Testis (tissue), 3 donors: ENCODE data around the gene ATP5PD. TPM values are rescaled to one million over a fixed set of nuclear protein-coding genes. Genes with fewer than 3 reads are reported as not detected.

Source experiments
- DNase-seq: peaks from one replicate; pipeline ENCODE4 v3.0.0-alpha.2; 2019
- H3K27ac ChIP-seq, 2 donors: fragments of 200-600 bp; sonication (generic); one replicate each; pipeline ENCODE4 v1.5.1; 2019
- H3K27me3 ChIP-seq: fragments of 200-600 bp; sonication (generic); one replicate; pipeline ENCODE4 v1.5.1; 2019
- H3K36me3 ChIP-seq: fragments of 200-600 bp; sonication (generic); one replicate; pipeline ENCODE4 v1.5.1; 2017; ENCODE audit warnings: low read depth; ENCODE audit errors: missing control alignments
- H3K4me1 ChIP-seq: fragments of 200-600 bp; sonication (generic); one replicate; pipeline ENCODE4 v1.5.1; 2019
- H3K4me3 ChIP-seq, 2 donors: fragments of 200-600 bp; sonication (generic); one replicate each; pipeline ENCODE4 v1.5.1; 2017 to 2019
- H3K9me3 ChIP-seq: fragments of 200-600 bp; sonication (generic); one replicate; pipeline ENCODE4 v1.5.1; 2017
- CTCF ChIP-seq, 3 experiments: fragments of 450-650 bp in 2 of 3; fragments of 200-600 bp in 1 of 3; sonication (generic) in 1 of 3; IDR thresholded peaks; one replicate each; pipeline ENCODE4 v1.5.1; 2016 to 2019; ENCODE audit warnings: antibody characterized with exemption in 3 of 3, mild to moderate bottlenecking in 2 of 3, moderate library complexity in 1 of 3
- POLR2A ChIP-seq: fragments of 450-650 bp; IDR thresholded peaks from one replicate; pipeline ENCODE4 v1.6.1; 2017; ENCODE audit warnings: antibody characterized with exemption, mild to moderate bottlenecking, moderate library complexity
- WGBS, 2 donors: methylation state at CpG; one replicate each; pipeline ENCODE4 v1.1.5; 2018; 5-methylcytosine and 5-hydroxymethylcytosine counted together
- intact Hi-C: fragments of 100-400 bp; cut with DNase I; formaldehyde crosslinking; loops from one replicate; pipeline ENCODE4 v1.15.1; 2023; ENCODE audit warnings: low total_unique reads
- polyA plus RNA-seq: library from polyadenylated mRNA; stranded (reverse); fragments of 350-450 nt; fragmentation: Illumina TruSeq; extraction: RNeasy Lipid Tissue Mini Kit (QIAGEN cat#74804); gene quantifications from one replicate; pipeline ENCODE4 v1.2.3, GENCODE V29; 2014; ENCODE audit warnings: low read depth, low replicate concordance; ENCODE audit not compliant: insufficient read depth
- total RNA-seq, 2 donors: library from RNA; depleted of rRNA; stranded (reverse); fragments of >200 nt; gene quantifications; one replicate each; pipeline ENCODE4 v1.2.3, GENCODE V29; 2016

Gene ATP5PD
- total and polyA plus RNA-seq, 3 donors from 2014 or later = 126 to 190 (median 148) TPM

GRCh38 chr17:75069783-75070182, 23.0 kb upstream of the ATP5PD start:
- Histone ChIP-seq H3K27me3 (no peaks in the 10 kb centered on the region), H3K27ac (no peak overlapping the region), H3K9me3 (no peaks in the 10 kb centered on the region), H3K4me3 (no peak overlapping the region), H3K4me1 (no peaks in the 10 kb centered on the region), H3K36me3 (no peaks in the 10 kb centered on the region)
- intact Hi-C loops = no loop called here
- no peak for DNase-seq
- TF ChIP-seq POLR2A (no peak), CTCF (IDR thresholded peaks at IDR 0.05) (no peak)
- 55 to 98% methylated on average over 2 of the region's 2 CpGs for WGBS, 2 donors

GRCh38 chr17:75068750-75069149, 22.0 kb upstream of the ATP5PD start:
- 86 to 87% methylated on average over 8 of the region's 8 CpGs for WGBS, 2 donors
- DNase-seq = no peak
- Histone ChIP-seq H3K27me3 (no peaks in the 10 kb centered on the region), H3K36me3 (no peaks in the 10 kb centered on the region), H3K4me3 (no peak overlapping the region), H3K9me3 (no peaks in the 10 kb centered on the region), H3K4me1 (no peaks in the 10 kb centered on the region), H3K27ac (no peak overlapping the region)
- TF ChIP-seq POLR2A = no peak
- no peak for TF ChIP-seq CTCF (IDR thresholded peaks at IDR 0.05)
- intact Hi-C loops = no loop called here

GRCh38 chr17:75067856-75068255, 21.1 kb upstream of the ATP5PD start:
- Histone ChIP-seq H3K27ac (no peak overlapping the region), H3K9me3 (no peaks in the 10 kb centered on the region), H3K4me1 (no peaks in the 10 kb centered on the region), H3K36me3 (no peaks in the 10 kb centered on the region), H3K4me3 (no peak overlapping the region), H3K27me3 (no peaks in the 10 kb centered on the region)
- 55 to 66% methylated on average over 4 of the region's 4 CpGs for WGBS, 2 donors
- DNase-seq = no peak
- TF ChIP-seq POLR2A = no peak
- no peak for TF ChIP-seq CTCF (IDR thresholded peaks at IDR 0.05)
- intact Hi-C loops = no loop called here

GRCh38 chr17:75065562-75066151, 18.9 kb upstream of the ATP5PD start:
- no peaks in the 10 kb centered on the region for H3K4me1 ChIP-seq
- 73 to 77% methylated on average over 5 to 6 of the region's 6 CpGs for WGBS, 2 donors
- DNase-seq = no peak
- no peak overlapping the region for H3K4me3 ChIP-seq
- TF ChIP-seq CTCF (IDR thresholded peaks at IDR 0.05) = no peak
- no peak for TF ChIP-seq POLR2A
- no peaks in the 10 kb centered on the region for H3K36me3 ChIP-seq
- no peak overlapping the region for H3K27ac ChIP-seq
- H3K9me3 ChIP-seq = no peaks in the 10 kb centered on the region
- intact Hi-C loops = no loop called here
- no peaks in the 10 kb centered on the region for H3K27me3 ChIP-seq

GRCh38 chr17:75064867-75065561, 18.2 kb upstream of the ATP5PD start:
- TF ChIP-seq POLR2A (no peak), CTCF (IDR thresholded peaks at IDR 0.05) (no peak)
- Histone ChIP-seq H3K27ac (no peak overlapping the region), H3K27me3 (no peaks in the 10 kb centered on the region), H3K36me3 (no peaks in the 10 kb centered on the region), H3K4me3 (no peak overlapping the region), H3K4me1 (peaks cover 4% of the 10 kb centered on the region), H3K9me3 (no peaks in the 10 kb centered on the region)
- 90 to 93% methylated on average over 18 of the region's 18 CpGs for WGBS, 2 donors
- no peak for DNase-seq
- intact Hi-C loops = no loop called here
